Activated CD4-positive, alpha-beta memory T cell treated with anti-CD3 and anti-CD28 coated beads, Interleukin-2, amount 10 ng/mL, durations not matched to agents 7 days and 5 days (primary cell): ENCODE results near the gene CCDC177. TPM values are rescaled to one million over a fixed set of nuclear protein-coding genes. Genes with fewer than 3 reads are reported as not detected.

Experiments used
- CTCF ChIA-PET: fragments of 350-600 bp; sonication (Branson Sonifier 250); formaldehyde crosslinking; loops from one replicate; lab custom pipeline; 2021; ENCODE audit warnings: antibody characterized with exemption, inconsistent platforms; lab: Charles Lee
- POLR2A ChIA-PET: fragments of 350-600 bp; sonication (Branson Sonifier 250); formaldehyde crosslinking; loops from one replicate; lab custom pipeline; 2021; ENCODE audit warnings: antibody characterized with exemption; lab: Charles Lee
- DNase-seq: peaks from one replicate; pipeline ENCODE4 v3.0.0-alpha.2; 2020
- H3K27ac Mint-ChIP-seq: one replicate; pipeline ENCODE4 v1.8.0; 2021; ENCODE audit warnings: mild to moderate bottlenecking, mixed read lengths
- H3K27me3 Mint-ChIP-seq: one replicate; pipeline ENCODE4 v1.8.0; 2021; ENCODE audit warnings: mixed read lengths
- H3K36me3 Mint-ChIP-seq: one replicate; pipeline ENCODE4 v1.8.0; 2021; ENCODE audit warnings: low read depth, mixed read lengths
- H3K4me1 Mint-ChIP-seq: one replicate; pipeline ENCODE4 v1.8.0; 2021; ENCODE audit warnings: mixed read lengths
- H3K4me3 Mint-ChIP-seq: one replicate; pipeline ENCODE4 v1.8.0; 2021; ENCODE audit warnings: mild to moderate bottlenecking, mixed read lengths
- H3K9me3 Mint-ChIP-seq: one replicate; pipeline ENCODE4 v1.8.0; 2021; ENCODE audit warnings: mixed read lengths
- total RNA-seq, 2 experiments: library from RNA; stranded (reverse); gene quantifications; one replicate each; pipeline ENCODE4 v1.2.3, GENCODE V29; 2021

CCDC177 gene
- not detected for total RNA-seq

- Mint-ChIP-seq H3K27ac (no peak within 1 kb of the TSS), H3K9me3 (no peaks in the 10 kb centered on the region), H3K36me3 (peaks cover 3% of the 10 kb centered on the region), H3K27me3 (peaks cover 64% of the 10 kb centered on the region), H3K4me1 (peaks cover 10% of the 10 kb centered on the region), H3K4me3 (peak within 1 kb of the TSS; percentile 62)
- ChIA-PET POLR2A (interaction anchor here (1.0 kb wide), 1 partner anchor 194 kb away, joined by 3 read pairs; no protein-coding TSS in a partner anchor), CTCF (interaction anchor here (0.7 to 4.0 kb wide), 15 partner anchors 9 to 445 kb away, joined by 3 to 13 read pairs (median 4); no protein-coding TSS in a partner anchor)
- DNase-seq = peak; percentile 77
Measured at GRCh38 chr14:69574263-69574953, at the start of gene CCDC177. Gene CCDC177, minus strand, starts transcription at chr14:69574871. Its CDS starts 1,249 bp downstream, at chr14:69573622.

DNA sequence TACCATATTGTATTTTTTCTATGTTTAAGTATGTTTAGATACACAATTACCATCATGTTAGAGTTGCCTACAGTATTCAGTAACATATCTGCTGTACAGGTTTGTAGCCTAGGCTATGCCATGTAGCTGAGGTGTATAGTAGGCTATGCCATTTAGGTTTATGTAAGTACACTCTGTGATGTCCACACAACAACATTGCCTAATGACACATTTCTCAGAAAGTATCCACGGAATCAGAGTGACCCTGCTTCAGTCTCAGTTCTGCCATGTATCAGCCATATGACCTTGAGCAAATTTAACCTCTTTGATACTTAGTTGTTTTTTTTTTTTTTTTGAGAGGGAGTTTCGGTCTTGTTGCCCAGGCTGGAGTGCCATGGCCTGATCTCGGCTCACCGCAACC lies 49.5 kb upstream of the CCDC177 start:
- POLR2A ChIA-PET = interaction anchor here (0.8 to 10.1 kb wide), 3 partner anchors 11 to 142 kb away, joined by 3 to 118 read pairs (median 8); partner anchors contain the start of genes SRSF5 and SUSD6
- Mint-ChIP-seq H3K4me3 (no peak overlapping the region), H3K4me1 (peaks cover 90% of the 10 kb centered on the region), H3K27me3 (no peaks in the 10 kb centered on the region), H3K9me3 (no peaks in the 10 kb centered on the region), H3K27ac (peak overlapping the region; percentile 97), H3K36me3 (peaks cover 14% of the 10 kb centered on the region)
- CTCF ChIA-PET = interaction anchor here (1.0 to 3.2 kb wide), 3 partner anchors 10 to 11 kb away, joined by 4 to 14 read pairs (median 4); no protein-coding TSS in a partner anchor
- DNase-seq = no peak

DNA sequence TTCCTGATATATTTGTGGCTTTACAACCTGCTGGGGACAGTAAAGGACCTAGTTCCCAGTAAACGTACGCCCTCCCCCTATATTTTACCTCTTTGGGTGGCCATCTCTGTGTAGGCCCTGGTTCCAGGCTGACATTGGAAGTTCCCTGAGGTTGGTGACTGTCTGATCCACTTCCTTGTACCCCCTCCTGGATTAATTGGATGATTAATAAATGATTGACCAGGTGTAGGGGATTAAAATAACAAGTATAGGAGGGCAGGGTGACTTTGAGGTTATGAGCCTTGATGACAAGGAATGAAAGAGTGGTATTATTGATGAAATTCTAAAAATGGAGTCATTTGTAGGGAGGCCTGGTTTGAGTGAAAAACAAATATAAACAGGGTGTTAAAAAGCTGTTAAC lies 46.3 kb upstream of the CCDC177 start:
- no peak overlapping the region for H3K4me3 Mint-ChIP-seq
- POLR2A ChIA-PET = interaction anchor here (0.6 to 1.8 kb wide), 5 partner anchors 9 to 62 kb away, joined by 3 to 6 read pairs (median 3); partner anchors contain the start of gene SUSD6

GRCh38 chr14:69620211-69620611 lies 45.5 kb upstream of the CCDC177 start:
- H3K4me1 Mint-ChIP-seq = peaks cover 92% of the 10 kb centered on the region
- no peak for DNase-seq
- no peaks in the 10 kb centered on the region for H3K9me3 Mint-ChIP-seq
- peak overlapping the region; percentile 66 for H3K27ac Mint-ChIP-seq
- peaks cover 42% of the 10 kb centered on the region for H3K36me3 Mint-ChIP-seq
- H3K4me3 Mint-ChIP-seq = peak overlapping the region; percentile 2
- no peaks in the 10 kb centered on the region for H3K27me3 Mint-ChIP-seq
- POLR2A ChIA-PET = interaction anchor here (1.2 to 1.8 kb wide), 2 partner anchors 8 to 53 kb away, joined by 3 to 6 read pairs; no protein-coding TSS in a partner anchor
- CTCF ChIA-PET = no interaction called here

More for the DNA sequence above, 46.3 kb upstream of the CCDC177 start:
- H3K9me3 Mint-ChIP-seq = no peaks in the 10 kb centered on the region
- CTCF ChIA-PET = no interaction called here
- no peaks in the 10 kb centered on the region for H3K27me3 Mint-ChIP-seq
- H3K36me3 Mint-ChIP-seq = peaks cover 35% of the 10 kb centered on the region
- no peak for DNase-seq
- peak overlapping the region; percentile 66 for H3K27ac Mint-ChIP-seq
- H3K4me1 Mint-ChIP-seq = peaks cover 92% of the 10 kb centered on the region

GRCh38 chr14:69619012-69619411 lies 44.3 kb upstream of the CCDC177 start:
- Mint-ChIP-seq H3K27me3 (no peaks in the 10 kb centered on the region), H3K4me1 (peaks cover 94% of the 10 kb centered on the region), H3K36me3 (peaks cover 47% of the 10 kb centered on the region), H3K9me3 (no peaks in the 10 kb centered on the region), H3K4me3 (peak overlapping the region; percentile 25), H3K27ac (peak overlapping the region; percentile 97)
- ChIA-PET POLR2A (interaction anchor here (1.0 to 1.2 kb wide), 2 partner anchors 17 to 54 kb away, joined by 3 read pairs; no protein-coding TSS in a partner anchor), CTCF (interaction anchor here (0.8 kb wide), 1 partner anchor 56 kb away, joined by 3 read pairs; no protein-coding TSS in a partner anchor)
- DNase-seq = no peak

DNA sequence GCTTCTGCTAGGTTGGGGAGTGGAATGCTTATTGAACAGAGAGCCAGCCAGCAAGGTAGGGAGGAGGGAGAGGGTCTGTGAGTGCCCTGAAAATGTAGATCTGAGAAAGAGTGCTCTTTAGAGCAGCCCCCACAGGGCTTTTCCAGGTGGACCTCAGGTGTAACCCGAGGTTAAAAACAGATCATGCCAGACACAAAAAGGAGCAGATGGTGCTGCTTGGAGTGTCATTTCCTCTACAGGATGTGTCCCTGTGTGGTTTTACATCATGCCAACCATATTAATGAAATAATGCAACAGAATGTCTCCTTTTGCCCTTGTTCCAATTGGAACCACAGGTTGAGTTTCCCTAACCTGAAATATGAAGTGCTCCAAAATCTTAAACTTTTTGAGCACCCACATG lies 43.1 kb upstream of the CCDC177 start:
- no peak overlapping the region for H3K4me3 Mint-ChIP-seq
- peaks cover 51% of the 10 kb centered on the region for H3K36me3 Mint-ChIP-seq
- CTCF ChIA-PET = no interaction called here
- H3K27me3 Mint-ChIP-seq = no peaks in the 10 kb centered on the region
- peak overlapping the region; percentile 97 for H3K27ac Mint-ChIP-seq
- no peaks in the 10 kb centered on the region for H3K9me3 Mint-ChIP-seq
- no peak for DNase-seq
- POLR2A ChIA-PET = interaction anchor here (1.4 to 2.1 kb wide), 2 partner anchors 8 to 19 kb away, joined by 5 to 12 read pairs; no protein-coding TSS in a partner anchor
- peaks cover 94% of the 10 kb centered on the region for H3K4me1 Mint-ChIP-seq

GRCh38 chr14:69616408-69616773 lies 41.7 kb upstream of the CCDC177 start:
- Mint-ChIP-seq H3K27me3 (no peaks in the 10 kb centered on the region), H3K4me1 (peaks cover 81% of the 10 kb centered on the region), H3K9me3 (no peaks in the 10 kb centered on the region), H3K27ac (peak overlapping the region; percentile 97), H3K4me3 (peak overlapping the region; percentile 96), H3K36me3 (peaks cover 54% of the 10 kb centered on the region)
- ChIA-PET POLR2A (interaction anchor here (0.8 to 2.4 kb wide), 4 partner anchors 9 to 67 kb away, joined by 3 to 12 read pairs (median 6); no protein-coding TSS in a partner anchor), CTCF (interaction anchor here (0.6 to 2.0 kb wide), 4 partner anchors 9 to 111 kb away, joined by 3 to 7 read pairs (median 3); no protein-coding TSS in a partner anchor)
- DNase-seq = no peak

- POLR2A ChIA-PET = interaction anchor here (0.8 to 5.4 kb wide), 11 partner anchors 10 to 152 kb away, joined by 3 to 118 read pairs (median 8); no protein-coding TSS in a partner anchor
- CTCF ChIA-PET = interaction anchor here (1.0 to 2.0 kb wide), 6 partner anchors 11 to 111 kb away, joined by 3 to 7 read pairs (median 3); no protein-coding TSS in a partner anchor
- peak; percentile 56 for DNase-seq
- Mint-ChIP-seq H3K4me1 (peaks cover 79% of the 10 kb centered on the region), H3K4me3 (peak overlapping the region; percentile 96), H3K36me3 (peaks cover 52% of the 10 kb centered on the region), H3K27me3 (no peaks in the 10 kb centered on the region), H3K27ac (peak overlapping the region; percentile 97), H3K9me3 (no peaks in the 10 kb centered on the region)
Measured at GRCh38 chr14:69615496-69616407, 41.1 kb upstream of the CCDC177 start.

GRCh38 chr14:69615121-69615495 lies 40.4 kb upstream of the CCDC177 start:
- ChIA-PET CTCF (interaction anchor here (0.7 to 2.0 kb wide), 8 partner anchors 10 to 112 kb away, joined by 3 to 14 read pairs (median 3); no protein-coding TSS in a partner anchor), POLR2A (interaction anchor here (0.6 to 5.4 kb wide), 11 partner anchors 9 to 159 kb away, joined by 3 to 118 read pairs (median 7); no protein-coding TSS in a partner anchor)
- Mint-ChIP-seq H3K27ac (peak overlapping the region; percentile 97), H3K9me3 (no peaks in the 10 kb centered on the region), H3K27me3 (no peaks in the 10 kb centered on the region), H3K4me1 (peaks cover 79% of the 10 kb centered on the region), H3K36me3 (peaks cover 49% of the 10 kb centered on the region), H3K4me3 (peak overlapping the region; percentile 96)
- DNase-seq = no peak

GRCh38 chr14:69614592-69614991 lies 39.9 kb upstream of the CCDC177 start:
- H3K9me3 Mint-ChIP-seq = no peaks in the 10 kb centered on the region
- no peak for DNase-seq
- H3K27ac Mint-ChIP-seq = peak overlapping the region; percentile 97
- CTCF ChIA-PET = interaction anchor here (0.7 to 2.0 kb wide), 7 partner anchors 10 to 112 kb away, joined by 3 to 14 read pairs (median 3); no protein-coding TSS in a partner anchor
- peaks cover 79% of the 10 kb centered on the region for H3K4me1 Mint-ChIP-seq
- POLR2A ChIA-PET = interaction anchor here (0.6 to 5.4 kb wide), 11 partner anchors 9 to 160 kb away, joined by 3 to 118 read pairs (median 7); no protein-coding TSS in a partner anchor
- peaks cover 47% of the 10 kb centered on the region for H3K36me3 Mint-ChIP-seq
- H3K4me3 Mint-ChIP-seq = peak overlapping the region; percentile 96
- H3K27me3 Mint-ChIP-seq = no peaks in the 10 kb centered on the region

DNA sequence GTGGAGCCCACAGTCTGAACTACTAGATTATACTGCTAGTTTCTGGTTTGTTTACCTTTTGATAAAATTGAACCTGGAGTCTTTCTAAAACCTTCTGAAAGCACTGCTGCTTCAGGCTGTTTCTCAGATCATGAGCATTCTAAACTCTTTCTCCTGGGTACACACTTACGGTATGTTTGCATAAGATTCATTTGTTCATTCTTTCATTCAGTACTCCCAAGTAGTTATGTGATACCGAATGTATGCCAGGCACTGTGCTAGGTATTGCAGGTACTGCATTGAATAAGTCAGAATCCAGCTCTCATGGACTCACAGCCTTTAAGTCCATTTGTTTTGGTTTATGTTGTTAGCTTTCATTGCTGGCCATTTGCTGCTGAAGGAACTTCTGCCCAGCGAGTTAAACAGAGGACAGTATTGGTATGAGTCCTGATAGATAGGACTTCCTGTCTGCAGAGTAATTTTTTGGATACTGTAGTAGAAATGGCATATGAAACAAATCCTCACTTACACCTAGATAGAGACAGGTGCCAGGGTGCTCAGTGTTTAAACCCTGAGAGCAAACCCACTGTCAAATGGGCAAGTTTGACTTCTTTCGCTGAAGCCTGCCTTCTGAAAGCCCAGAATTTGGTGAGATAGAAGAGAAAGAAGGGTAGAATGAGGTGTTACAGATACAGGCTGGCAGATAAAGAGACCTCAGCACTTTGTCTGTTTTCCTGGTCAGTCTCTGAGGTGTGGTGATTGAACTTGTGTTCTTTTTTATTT lies 38.8 kb upstream of the CCDC177 start:
- Mint-ChIP-seq H3K4me1 (peaks cover 74% of the 10 kb centered on the region), H3K27me3 (no peaks in the 10 kb centered on the region), H3K36me3 (peaks cover 40% of the 10 kb centered on the region), H3K9me3 (no peaks in the 10 kb centered on the region), H3K4me3 (peak overlapping the region; percentile 96), H3K27ac (peak overlapping the region; percentile 97)
- DNase-seq = no peak
- ChIA-PET CTCF (interaction anchor here (0.8 to 3.0 kb wide), 5 partner anchors 8 to 113 kb away, joined by 3 to 18 read pairs (median 4); no protein-coding TSS in a partner anchor), POLR2A (interaction anchor here (1.1 to 5.4 kb wide), 15 partner anchors 14 to 216 kb away, joined by 3 to 118 read pairs (median 23); partner anchors contain the start of genes ERH, SLC39A9 and SRSF5)
